Dermis microvascular lymphatic vessel endothelial cell (primary cell): Measurements from ENCODE around the gene FMNL2. TPM values are rescaled to one million over a fixed set of nuclear protein-coding genes. Genes with fewer than 3 reads are reported as not detected.
A peak's percentile ranks its signal among the peaks of the same experiment; 100 is the strongest.
"Not testable (repeated sequence)": the region's sequence is repeated elsewhere in the genome, so short reads cannot be mapped to it uniquely, and the experiment has no call there.

Experiments used
- DNase-seq, 2 donors: peaks; one replicate each; pipeline versions ENCODE4 v3.0.0 to v3.0.0-alpha.2; 2010; ENCODE audit warnings: low read depth in 2 of 2
- total RNA-seq: library from RNA; depleted of rRNA; stranded (reverse); fragments of >200 nt; gene quantifications from 2 replicates; pipeline ENCODE4 v1.2.1, GENCODE V29; 2014

FMNL2 gene
- total RNA-seq, 1 donor from 2014 or later = 29.0 TPM

DNA sequence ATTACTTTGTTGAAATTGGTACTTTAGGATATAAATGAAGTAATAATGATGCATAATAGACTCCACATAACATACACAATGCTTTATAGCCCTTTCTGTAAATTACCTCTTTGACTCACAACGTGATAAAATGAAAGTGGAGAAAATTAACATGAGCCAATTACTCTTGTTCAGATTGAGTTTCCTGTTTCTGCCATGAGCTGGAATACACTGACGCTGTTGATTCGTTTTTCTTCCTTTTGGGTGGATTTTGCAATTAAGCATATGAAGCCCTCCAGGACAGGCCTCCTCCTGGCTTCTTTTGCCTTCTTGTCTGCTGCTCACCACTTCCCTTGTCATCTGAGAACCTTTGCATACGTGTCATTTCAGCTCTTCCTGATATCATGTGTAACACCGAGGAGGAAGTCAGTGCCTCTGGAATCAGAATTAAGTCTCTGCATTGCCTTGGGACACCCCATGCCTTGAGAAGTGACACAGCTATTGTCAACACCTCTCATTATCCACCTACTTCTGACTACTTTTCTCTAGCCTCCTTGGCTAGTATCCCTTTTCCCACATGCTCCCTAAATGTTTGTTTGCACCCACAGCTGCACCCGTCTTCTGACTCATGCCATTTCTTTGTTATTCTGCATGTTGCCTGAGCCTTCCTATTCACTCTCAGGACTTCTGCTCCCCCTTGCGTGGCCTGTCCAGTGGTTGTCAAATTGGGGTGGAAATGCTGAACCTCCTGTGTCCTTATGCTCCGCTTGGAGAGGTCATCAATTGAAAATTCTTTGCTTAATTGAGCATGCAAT lies 134.1 kb downstream of the FMNL2 start:
- peak in 1 of 2 donors; percentile 41 for DNase-seq

DNA sequence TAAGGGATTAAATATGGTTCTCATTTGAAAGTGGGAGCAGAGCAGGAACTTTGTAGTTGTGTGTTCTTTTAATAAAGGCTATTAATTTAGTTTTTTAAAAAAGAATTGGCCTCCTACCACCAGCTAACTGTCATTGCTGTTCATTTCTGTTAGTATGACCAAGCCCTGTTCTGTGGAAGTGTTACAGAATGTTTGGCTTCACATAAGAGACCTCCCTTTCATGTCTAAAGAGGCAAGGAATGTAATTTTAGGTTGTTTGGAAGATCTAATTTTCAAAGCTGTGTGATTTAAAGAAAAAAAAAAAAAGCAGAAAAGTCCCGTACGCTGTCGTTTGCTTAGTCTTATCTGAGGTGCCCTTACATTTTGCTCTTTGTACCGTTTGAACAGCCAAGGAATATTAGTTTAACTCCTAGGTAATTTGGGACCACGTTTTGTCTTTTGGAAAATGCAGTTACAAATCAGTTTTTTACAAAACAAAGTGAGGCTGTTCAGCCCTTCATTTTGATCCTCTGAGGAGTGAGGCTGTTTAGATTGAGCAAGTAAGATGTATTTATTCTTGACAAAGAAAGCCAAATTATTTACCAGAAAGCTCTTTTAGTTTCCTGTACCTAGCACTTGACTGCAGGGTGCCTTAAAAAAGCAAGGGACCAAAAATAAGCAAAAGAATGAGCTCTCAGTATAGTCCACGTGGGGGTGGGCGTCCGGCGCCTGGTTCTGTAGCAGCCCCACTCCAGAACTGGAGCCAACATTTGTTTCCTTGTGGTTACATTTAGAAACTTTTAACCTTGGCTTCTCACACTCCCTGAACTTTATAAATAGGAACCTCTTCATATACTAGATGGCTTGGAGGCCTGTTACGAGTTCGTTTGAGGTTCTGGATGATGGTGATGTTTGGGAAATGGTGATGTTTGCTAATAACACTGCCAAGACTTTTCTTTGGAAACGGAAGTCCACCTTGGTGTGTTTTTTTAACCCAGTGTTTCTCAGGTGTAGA lies 136.2 kb downstream of the FMNL2 start:
- DNase-seq = no peak

DNA sequence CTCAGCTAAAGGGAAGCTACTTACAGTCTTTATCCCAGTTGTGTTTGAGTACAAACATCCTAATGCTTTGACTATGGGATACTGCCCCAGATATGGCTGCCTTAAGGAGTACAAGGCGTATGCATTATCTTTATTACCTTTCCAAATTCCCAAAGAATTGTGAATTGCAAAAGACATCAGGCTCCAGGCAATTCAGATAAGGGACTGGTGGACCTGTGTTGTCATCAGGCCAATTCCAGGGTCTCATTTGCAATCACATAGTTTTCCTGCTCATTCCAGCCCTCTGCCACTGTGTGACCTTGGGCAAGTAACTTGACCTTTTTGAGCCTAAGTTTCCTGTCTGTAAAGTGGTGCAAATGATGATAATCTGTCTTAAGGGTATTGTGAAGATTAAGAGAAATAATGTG lies 137.5 kb downstream of the FMNL2 start:
- DNase-seq = no peak

DNA sequence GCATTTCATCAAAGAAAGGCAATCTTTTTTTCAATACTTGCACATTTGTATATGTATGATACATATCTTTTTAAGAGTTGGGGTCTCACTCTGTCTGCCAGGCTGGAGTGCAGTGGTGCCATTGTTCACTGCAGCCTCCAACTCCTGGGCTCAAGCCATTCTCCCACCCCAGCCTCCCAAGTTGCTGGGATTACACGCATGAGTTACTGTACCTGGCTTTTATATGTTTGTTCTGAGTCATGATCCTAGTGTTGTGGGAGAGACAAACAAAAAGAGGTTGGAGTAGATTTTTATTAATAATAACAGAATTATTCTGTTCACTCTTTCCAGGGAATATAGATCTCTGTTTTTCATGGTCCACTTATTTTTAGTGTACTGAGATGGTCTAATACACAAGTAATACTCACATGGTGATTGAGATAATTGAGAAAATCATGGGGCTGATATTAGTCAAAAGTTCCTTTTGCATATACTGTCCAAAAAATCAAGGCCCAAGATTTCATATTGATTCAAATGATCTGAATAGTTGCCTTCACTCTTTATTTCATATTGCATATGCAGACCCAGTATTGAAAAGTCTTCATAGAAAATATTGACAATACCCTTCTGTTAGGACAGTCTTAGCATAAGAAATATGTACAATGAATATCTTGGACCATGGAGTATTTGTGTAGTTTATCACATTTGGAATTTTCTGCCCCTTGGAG lies 138.3 kb downstream of the FMNL2 start:
- DNase-seq = no peak

DNA sequence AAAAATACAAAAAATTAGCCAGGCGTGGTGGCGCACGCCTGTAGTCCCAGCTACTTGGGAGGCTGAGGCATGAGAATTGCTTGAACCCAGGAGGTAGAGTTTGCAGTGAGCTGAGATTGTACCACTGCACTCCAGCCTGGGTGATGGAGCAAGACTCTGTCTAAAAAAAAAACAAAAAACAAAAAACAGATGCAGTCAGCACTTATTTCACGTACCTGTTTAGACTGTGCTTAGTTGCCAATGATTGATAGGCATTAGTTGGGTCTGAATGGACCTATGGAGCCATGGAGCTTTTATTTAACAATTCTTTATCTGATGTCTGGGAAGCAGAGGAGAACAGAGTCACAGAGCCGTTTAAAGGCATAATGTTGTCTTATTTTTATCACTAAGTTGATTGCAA lies 139.5 kb downstream of the FMNL2 start:
- not testable (repeated sequence) for DNase-seq

DNA sequence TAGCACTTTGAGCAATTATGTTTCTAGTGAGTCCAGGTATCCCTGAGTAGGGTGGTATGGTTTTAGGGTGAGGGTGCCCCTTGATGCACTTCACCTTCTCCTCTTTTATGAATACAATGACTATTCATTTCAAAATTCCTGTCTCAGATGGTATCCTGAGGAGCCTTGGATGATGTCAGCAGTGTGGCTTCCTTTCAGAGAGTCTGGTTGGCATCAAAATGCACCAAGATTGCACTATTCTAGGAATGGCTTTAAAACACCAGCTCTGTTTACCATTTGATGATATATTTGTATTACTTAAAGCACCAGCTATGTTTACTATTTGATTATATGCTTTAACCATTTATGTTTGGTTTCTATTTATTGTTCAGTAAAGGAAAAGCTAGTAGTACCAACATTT lies 141.0 kb downstream of the FMNL2 start:
- DNase-seq = no peak

DNA sequence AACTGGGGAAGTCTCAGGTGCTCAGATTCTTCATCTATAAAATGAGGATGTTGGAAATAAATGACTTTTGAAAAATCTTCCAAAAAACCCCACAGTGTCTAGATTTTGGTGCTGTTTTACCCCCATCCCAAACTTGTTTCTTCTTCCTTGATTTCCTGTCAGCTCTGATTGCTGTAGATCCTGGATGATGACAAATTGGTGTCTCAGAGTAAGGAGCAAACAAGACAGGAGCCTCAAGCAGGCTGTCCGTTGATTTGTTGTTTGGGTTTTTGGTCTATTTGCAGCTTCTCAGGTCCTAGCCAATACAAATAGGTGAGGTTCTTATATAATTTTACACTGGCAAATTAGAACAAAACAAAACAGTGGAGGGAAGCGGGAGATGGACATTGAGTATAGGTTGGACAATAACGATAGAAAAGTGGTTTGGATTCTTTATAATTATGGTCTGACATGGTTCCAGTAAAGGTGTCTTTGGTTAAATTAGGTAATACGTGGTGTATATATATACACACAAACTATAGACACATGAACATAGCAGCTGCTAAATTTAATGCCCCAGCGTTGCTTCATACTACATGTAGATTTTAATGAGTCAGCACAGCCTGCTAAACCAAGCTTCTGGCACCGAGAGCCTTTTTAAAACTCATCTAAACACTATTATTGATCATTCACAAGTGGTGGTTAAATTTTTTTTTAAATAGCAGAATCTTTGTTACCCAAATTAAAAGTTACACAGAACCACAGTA lies 142.5 kb downstream of the FMNL2 start:
- no peak for DNase-seq

DNA sequence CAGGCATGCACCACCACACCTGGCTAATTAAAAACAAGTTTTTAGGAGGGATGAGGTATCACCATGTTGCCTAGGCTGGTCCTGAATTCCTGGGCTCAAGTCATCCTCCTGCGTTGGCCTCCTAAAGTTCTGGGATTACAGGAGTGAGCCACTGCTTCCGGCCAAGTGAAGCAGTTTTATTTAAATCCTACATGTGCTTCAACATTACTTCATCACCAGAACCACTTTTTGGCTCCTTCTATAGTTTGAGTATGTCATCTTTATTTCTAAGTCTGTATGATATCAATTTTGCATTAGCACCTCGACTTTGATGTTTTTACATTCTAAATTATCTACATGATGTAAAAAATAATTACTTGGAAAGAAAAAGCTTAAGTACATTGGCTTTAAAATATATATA lies 144.3 kb downstream of the FMNL2 start:
- no peak for DNase-seq

DNA sequence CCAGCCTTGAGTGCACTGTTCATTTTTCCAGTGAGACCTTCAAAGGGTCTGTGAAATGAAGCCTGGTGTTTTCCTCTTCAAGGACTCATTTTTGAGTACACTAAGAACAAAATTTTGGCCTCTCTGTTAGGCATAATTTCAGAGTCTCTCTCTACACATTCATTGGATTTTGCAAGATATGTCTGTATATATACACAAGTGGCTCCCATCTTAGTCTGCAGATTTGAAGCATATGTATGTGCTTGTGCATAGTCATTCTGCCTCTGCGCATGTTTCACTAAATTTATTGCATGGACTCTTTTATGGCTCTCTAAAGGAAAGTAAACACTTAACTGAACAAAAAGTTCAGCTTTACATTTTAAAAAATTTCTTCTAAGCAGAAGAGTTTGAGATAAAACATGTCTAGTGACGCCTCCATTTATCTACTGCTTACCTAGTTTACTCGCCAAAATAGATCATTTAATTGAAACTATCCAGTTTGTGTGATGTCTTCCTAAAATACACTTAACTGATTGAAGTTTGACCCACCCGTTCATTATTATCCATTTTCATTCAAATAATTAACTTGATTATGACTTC lies 145.9 kb downstream of the FMNL2 start:
- DNase-seq = no peak

DNA sequence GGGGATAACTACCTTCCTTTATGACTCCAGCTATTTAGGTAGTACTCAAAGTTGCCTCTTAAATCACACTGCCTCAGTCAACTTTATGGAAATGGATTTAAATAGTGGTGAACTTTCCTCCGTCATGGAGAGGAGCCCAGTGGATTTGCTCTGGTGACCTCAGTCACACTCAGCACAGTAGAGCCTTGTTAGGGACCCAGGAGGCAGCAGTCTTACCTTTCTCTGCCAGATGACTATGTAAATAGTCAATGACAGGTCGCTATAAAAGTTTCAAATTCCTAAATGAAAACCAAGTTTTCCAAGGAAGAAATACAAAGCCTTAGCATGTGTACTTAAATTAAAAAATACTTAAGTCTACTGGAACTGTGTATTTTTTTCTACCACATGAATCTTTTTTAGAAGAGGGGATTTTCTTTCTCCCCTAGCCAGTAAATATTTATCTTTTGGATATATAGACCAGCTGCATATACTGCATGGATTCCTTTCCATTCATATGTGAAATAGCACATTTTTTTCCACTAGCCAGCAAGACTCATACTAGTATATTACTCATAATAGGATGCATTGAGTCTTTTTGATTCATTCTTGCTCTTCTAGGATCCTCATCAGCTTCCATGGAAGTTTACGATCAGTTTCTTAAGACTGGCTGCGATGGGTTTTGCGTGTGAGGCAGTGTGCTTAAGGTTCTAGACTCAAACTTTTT lies 147.1 kb downstream of the FMNL2 start:
- no peak for DNase-seq

DNA sequence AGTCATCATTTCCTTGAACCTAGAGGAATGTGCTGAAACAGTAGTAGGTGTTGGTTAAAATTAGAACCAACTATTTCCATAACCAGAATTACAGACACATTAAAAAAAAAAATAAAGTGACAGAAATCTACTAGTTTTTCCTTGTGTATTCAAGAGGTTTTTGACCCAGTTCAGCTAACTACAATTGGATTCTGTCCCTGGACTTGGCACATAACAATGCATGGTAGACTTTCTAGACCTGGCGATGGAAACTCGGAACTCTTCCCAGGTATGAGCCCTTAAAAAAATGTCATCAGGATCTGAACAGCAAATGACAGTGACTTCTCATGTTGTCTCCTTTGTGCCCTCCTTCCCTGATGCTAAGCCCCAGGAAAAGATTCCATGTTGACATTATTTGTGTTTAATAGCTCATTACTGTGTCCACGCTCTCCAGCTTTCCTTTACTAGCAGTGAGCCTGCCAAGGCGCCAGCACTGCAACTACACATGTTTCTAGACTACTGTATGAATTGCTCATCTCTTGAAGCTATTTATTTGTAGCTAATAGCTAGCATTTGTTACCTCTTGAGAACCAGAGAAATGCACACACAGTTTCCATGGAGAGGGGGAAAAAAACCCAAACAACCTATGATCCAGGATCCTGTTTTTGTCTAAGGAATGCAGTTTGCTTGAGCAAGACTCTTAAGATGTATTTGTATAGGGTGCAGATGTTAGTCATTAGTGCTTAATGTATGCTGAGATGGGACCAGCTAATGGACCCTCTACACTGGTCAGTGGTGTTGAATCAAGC lies 148.5 kb downstream of the FMNL2 start:
- peak in 1 of 2 donors; percentile 28 for DNase-seq

DNA sequence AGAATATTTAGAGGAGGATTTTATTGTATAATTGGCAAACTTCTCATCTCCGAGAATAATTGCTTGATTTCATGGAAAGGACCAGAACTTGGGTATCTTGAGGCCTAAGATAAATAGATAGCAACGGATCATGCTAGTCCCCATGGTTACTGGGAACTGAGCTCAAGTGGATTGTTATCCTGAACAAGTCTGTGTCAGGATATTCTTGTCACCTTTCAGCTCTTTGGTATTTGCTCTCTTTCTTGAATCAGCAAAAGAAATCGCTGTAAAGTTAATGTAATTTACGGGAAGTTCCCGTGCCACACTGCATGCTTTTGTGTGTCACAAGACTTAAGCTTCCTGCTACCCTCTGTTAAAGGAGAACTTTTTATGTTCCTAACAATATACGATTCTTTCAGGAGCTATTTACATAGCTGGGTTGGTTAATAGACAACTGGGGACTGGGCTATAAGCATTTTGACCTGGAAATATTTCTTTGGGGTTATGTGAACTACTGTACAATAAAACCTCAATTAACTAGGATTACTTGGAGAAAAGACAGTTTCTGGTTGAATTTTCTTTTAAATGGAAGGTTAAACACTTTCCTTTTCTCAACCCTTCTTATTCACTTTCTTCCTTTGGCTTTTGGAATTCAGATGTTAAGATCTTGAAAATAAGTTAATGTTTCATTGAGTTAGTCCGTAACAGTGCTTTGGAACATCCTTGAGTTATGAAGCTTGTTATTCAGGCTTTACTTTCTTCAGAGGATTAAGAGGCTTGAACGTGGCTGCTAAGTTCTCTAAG lies 151.2 kb downstream of the FMNL2 start:
- DNase-seq = peak in 1 of 2 donors; percentile 52

DNA sequence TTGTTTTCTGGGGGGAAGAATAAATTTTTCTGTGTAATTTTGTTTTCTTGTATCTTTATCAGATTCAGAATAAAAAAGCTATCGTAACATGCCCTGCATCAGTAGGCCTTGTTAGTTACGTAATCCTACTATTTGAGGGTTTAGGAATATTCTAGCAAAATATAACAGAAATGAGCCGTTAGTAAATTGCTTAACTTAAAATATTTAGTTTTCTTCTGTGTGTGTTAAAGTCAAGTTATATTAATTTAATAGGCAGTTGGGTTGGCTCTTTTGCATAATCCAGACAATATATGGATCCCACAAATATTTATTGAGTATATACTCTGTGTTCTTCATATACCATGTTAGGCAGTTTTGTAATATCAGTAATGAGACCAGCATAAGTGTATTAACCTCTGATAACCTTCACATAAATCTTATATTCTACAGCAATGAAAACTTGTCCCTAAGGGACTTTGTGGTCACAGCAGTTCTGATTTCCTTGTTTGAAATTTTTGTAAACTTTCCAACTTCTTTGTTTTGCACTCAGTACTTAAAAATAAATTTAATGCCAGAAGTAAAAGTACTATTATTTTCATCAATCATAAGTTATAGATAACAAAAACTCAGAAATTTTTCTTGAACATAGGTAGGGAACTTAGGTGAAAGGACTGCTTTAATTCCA lies 151.9 kb downstream of the FMNL2 start:
- DNase-seq = no peak

DNA sequence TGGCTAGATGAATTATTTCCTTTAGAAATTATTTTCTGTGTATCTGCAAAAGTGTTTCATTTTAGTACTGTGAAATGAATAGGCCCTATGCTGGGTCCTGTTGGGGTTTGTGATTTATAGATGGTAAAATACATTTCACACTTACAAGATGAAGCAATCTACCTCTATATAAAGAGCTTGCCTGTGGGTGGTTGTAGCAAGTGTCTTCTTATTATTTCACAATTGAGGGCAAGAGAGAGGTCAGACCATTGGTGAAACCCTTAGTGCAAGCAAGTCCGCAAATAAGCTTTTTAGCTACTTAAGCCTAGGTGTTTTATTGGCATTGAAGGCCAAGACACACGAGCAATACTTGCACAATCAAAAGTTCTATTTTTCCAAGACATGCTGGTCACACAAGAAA lies 153.1 kb downstream of the FMNL2 start:
- no peak for DNase-seq

DNA sequence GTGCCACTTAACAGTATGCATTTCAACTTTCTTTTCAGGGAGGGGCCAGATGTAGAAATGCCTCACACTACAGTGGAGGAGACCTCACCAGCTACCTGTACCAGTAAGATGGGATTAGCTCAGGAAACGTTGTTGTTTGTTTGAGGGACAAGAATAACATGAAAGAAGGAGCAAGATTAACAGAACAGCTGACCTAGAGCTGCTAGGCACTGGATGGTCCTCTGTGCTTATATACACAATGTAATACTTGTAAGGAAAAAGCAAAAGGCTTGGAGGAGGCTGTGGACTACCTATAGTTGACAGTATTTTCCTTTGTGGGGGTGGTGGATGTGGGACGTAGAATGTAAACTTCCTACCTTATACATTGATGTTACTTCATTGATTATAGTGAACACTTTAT lies 154.4 kb downstream of the FMNL2 start:
- DNase-seq = no peak

DNA sequence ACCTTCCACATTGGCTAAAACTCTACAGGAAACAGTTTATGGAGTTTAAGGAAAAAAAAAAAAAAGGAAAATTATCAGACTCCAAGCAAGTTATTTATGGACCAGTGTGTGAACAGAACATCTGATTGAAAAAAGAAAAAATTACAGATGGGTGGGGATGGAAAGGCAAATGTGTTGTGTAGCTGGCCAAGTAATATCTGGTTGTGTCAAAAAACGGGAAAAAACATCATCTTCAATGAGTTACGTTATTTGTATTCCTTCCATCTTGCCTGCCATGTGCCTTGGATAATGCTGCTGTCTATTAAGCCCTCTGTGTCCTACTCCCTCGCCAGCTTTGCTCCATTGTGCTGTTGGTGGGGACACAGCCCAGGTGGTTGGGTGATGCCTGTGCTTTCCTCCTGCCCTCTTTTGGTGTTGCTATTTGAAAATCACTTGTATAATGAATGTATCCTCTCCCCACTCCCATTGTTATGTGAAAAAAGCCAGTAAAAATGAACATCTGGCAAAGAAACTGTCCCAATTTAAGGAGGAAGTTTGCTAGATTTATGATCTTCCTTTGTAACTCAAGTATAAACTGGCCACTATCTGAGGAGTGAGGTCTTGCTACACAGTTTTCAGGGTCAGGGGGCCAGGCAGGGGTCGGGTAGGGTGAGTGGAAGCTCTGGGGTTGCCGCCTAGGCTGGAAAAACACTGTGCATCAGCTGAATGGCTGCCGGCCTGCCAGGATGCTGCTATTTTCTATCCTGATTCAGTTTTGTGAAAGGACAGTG lies 155.9 kb downstream of the FMNL2 start:
- no peak for DNase-seq

DNA sequence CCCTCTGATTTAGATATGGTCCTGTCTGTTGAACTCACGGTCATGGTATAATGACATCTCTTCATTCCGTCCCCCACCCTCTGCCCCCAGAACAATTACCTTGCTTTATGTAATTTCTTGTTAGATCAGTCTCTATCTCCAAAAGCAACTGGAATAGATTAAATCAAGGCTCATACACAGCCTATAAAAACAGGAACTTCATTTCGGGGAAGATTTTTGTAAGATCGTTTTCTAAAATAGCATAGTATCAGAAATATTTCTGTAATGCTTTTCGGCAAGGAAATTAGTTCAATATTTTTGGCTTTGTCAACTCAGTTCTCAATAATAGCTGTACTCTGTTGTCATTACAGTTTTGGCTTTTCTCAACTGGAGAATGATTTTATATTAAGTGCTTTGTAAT lies 157.2 kb downstream of the FMNL2 start:
- DNase-seq = no peak
